LNCAP (cell line): ENCODE measurements around the gene COL6A3.

Source experiments
- TF ChIP-seq, protein P1 (sequence below): fragments of 450-650 bp; IDR thresholded peaks from 2 replicates; pipeline ENCODE4 v1.5.1; 2017; ENCODE audit warnings: mild to moderate bottlenecking

The COL6A3 gene, protein sequence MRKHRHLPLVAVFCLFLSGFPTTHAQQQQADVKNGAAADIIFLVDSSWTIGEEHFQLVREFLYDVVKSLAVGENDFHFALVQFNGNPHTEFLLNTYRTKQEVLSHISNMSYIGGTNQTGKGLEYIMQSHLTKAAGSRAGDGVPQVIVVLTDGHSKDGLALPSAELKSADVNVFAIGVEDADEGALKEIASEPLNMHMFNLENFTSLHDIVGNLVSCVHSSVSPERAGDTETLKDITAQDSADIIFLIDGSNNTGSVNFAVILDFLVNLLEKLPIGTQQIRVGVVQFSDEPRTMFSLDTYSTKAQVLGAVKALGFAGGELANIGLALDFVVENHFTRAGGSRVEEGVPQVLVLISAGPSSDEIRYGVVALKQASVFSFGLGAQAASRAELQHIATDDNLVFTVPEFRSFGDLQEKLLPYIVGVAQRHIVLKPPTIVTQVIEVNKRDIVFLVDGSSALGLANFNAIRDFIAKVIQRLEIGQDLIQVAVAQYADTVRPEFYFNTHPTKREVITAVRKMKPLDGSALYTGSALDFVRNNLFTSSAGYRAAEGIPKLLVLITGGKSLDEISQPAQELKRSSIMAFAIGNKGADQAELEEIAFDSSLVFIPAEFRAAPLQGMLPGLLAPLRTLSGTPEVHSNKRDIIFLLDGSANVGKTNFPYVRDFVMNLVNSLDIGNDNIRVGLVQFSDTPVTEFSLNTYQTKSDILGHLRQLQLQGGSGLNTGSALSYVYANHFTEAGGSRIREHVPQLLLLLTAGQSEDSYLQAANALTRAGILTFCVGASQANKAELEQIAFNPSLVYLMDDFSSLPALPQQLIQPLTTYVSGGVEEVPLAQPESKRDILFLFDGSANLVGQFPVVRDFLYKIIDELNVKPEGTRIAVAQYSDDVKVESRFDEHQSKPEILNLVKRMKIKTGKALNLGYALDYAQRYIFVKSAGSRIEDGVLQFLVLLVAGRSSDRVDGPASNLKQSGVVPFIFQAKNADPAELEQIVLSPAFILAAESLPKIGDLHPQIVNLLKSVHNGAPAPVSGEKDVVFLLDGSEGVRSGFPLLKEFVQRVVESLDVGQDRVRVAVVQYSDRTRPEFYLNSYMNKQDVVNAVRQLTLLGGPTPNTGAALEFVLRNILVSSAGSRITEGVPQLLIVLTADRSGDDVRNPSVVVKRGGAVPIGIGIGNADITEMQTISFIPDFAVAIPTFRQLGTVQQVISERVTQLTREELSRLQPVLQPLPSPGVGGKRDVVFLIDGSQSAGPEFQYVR (N-terminal part only)

DNA sequence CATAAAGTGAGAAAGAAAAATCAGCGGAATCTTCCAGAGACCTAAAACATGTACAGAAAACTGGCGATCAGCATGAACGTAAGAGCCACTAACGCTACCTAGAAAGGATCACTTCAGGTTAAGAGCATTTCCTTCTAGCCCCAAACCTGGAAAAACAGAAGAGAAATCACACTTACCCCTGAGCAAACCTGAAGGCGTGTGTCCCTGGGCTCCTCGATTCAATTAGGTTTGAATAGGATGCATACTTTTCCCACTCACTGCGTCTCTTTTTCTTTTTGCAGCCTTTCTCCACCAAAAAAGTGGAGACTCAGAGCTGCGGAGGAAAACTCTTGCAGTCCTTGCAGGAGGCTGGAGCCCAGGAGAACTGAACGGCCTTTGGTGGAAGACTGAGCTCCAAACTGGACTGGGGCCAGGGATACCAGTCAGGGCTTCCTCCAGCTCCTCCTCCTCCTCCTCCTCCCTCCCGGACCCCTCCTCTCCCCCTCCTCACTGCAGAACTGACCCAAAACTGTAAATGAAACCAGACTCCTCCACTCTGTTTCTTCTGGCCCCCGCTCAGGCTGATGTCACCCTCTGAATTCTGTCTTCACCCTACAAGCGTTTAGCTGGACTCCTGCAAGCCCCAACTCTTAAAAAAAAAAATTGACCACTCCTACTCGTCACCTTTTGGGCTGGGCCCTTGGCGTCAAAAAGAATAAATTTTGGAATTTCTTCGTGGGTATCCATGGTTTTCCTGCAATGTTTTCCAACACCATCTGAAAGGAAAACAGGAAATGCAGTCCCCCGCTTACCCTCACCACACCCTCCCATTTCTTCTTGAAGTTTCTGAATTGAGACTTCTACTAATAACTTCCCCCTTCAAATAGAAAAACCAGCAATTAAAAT lies at the start of gene COL6A3:
Gene COL6A3 (minus strand): TSS at position 388 of the 885 bp plus-strand sequence. CDS start 17,347 bp downstream, outside the sequence.
- TF ChIP-seq, protein P1, sequence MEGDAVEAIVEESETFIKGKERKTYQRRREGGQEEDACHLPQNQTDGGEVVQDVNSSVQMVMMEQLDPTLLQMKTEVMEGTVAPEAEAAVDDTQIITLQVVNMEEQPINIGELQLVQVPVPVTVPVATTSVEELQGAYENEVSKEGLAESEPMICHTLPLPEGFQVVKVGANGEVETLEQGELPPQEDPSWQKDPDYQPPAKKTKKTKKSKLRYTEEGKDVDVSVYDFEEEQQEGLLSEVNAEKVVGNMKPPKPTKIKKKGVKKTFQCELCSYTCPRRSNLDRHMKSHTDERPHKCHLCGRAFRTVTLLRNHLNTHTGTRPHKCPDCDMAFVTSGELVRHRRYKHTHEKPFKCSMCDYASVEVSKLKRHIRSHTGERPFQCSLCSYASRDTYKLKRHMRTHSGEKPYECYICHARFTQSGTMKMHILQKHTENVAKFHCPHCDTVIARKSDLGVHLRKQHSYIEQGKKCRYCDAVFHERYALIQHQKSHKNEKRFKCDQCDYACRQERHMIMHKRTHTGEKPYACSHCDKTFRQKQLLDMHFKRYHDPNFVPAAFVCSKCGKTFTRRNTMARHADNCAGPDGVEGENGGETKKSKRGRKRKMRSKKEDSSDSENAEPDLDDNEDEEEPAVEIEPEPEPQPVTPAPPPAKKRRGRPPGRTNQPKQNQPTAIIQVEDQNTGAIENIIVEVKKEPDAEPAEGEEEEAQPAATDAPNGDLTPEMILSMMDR: no peak

DNA sequence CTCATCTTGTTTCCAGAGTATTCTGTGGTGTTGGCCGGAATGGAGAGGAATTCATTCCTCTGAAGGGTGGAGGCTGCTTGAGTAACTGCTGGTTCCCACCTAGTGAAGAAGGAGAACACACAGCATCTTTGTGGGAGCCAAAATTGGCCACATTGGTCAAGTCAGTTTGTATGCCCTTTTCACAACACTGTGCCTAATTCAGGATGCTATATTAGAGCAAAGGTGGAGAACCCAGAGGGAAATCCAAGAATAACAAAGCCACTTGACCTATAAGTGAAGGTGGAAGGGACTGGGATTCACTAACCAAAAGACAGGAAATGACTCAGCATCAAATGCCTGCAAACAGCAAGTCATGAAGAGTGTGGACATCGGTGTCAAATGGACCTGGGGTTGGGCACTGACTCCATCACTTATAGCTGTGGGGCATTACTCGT lies 45.8 kb upstream of the COL6A3 start:
- TF ChIP-seq, protein P1: no peak

DNA sequence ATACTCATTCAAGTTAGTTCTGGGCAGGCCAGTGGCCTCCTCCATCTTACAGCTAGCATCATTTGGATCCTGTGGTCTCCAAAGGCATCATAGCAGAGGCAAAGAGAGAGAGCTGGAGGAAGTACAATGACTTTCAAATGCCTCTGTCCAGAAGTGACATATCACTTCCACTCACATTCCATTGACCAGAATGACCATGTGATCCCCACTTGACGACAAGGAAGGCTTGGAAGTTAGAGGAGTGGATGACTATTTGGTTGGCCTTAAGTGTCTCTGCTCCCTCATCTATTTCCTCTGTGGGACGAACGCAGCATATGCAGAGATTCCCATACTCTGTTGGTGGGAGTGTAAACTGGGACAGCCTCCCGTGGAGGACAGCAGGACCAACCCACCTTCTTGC lies 45.3 kb upstream of the COL6A3 start:
- TF ChIP-seq, protein P1: no peak

DNA sequence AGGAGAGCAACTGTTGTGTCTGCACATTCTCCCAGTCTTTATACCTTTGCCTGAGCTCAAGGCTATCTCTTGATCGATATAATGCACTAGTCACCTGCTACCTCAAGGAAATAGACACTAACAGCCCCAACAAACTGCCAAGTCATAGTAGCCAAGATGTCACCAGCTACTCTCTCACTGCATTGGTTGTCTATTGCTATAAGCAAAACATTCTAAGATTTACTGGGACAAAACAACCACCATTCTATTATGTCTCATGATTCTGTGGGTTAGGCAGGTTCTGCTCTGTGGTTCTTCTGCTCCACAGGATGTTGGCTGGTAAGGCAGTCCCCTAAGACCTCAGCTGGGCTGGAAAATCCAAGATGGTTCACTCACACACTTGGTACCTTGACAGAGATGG lies 44.6 kb upstream of the COL6A3 start:
- TF ChIP-seq, protein P1: no peak

DNA sequence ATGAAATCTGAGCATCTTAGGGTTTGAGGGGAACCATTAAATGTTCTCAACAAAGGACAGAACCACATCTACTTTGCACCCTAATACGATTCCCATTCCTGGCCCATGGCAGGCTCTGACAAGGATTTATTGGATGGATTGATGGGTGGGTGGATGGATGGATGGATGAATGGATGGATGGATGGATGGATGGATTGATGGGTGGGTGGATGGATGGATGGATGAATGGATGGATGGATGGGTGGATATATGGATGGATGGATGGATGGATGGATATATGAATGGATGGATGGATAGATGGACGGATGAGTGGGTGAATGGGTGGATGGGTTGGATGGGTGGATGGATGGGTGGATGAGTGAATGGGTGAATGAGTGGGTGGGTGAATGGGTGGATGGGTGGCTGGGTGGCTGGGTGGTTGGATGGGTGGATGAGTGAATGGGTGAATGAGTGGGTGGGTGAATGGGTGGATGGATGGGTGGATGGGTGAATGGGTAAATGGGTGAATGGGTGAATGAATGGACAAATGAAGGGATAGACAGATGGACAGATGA lies 43.5 kb upstream of the COL6A3 start:
- TF ChIP-seq, protein P1: no peak

DNA sequence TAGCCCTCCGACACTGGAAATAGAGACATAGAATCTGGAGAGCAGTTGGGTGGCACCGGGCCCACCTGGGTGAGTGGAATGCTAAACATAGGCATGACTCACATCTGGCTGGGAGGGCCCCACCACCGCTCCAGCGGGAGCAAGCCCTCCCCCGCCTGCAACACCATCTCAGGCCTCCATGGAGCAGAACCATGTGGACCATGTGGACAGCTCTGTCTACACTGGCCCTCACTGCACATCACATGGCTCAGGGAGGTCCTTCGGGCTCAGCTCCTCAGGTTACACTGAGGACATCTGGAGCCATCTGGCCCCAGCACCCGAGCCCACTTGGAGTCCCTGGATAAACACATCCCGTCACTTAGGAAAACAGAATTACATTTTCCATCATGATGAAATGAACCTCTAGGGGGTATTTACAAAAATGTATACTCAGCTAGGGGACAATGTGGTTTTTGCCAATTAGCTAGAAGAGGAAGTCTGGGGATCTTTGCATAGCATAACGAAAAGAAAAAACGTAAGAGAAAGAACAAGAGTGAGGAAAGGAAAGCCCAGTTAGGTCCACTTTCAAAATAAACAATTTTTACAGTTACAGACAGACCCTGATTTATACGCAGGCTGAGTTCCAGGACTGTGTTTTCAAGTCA lies 42.4 kb upstream of the COL6A3 start:
- TF ChIP-seq, protein P1: no peak
